Sigmoid colon (tissue), 7 donors: ENCODE measurements around the gene DLG1. TPM values are rescaled to one million over a fixed set of nuclear protein-coding genes. Genes with fewer than 3 reads are reported as not detected.

Experiments
- DNase-seq: peaks from one replicate; pipeline ENCODE4 v3.0.0-alpha.2; 2019
- H3K27ac ChIP-seq, 4 donors: fragments of 200-600 bp; sonication (generic); one replicate each; pipeline ENCODE4 v1.5.1; 2016 to 2019; ENCODE audit warnings: mild to moderate bottlenecking in 1 of 4
- H3K27me3 ChIP-seq, 3 donors: fragments of 200-600 bp; sonication (generic); one replicate each; pipeline ENCODE4 v1.5.1; 2019; ENCODE audit warnings: mild to moderate bottlenecking in 1 of 3
- H3K36me3 ChIP-seq, 4 donors: fragments of 200-600 bp; sonication (generic); one replicate each; pipeline ENCODE4 v1.5.1; 2016 to 2019
- H3K4me1 ChIP-seq, 4 donors: fragments of 200-600 bp; sonication (generic); one replicate each; pipeline ENCODE4 v1.5.1; 2017 to 2019
- H3K4me3 ChIP-seq, 4 donors: fragments of 200-600 bp; sonication (generic); one replicate each; pipeline ENCODE4 v1.5.1; 2017 to 2019; ENCODE audit warnings: mild to moderate bottlenecking in 2 of 4, moderate library complexity in 1 of 4
- H3K9me3 ChIP-seq, 4 donors: fragments of 200-600 bp in 3 of 4; sonication (generic) in 3 of 4; one replicate each; pipeline versions ENCODE4 v1.5.1 to v1.6.1; 2013 to 2019
- CTCF ChIP-seq, 4 experiments: fragments of 450-650 bp in 3 of 4; fragments of 200-600 bp in 1 of 4; IDR thresholded peaks; one replicate each; pipeline ENCODE4 v1.5.1; 2016 to 2019; ENCODE audit warnings: antibody characterized with exemption in 4 of 4, mild to moderate bottlenecking in 3 of 4, moderate library complexity in 2 of 4
- EP300 ChIP-seq, 4 donors: sonication (generic); formaldehyde crosslinking; IDR thresholded peaks; one replicate each; pipeline ENCODE4 v1.6.1; 2017; ENCODE audit warnings: antibody characterized with exemption in 4 of 4
- POLR2A ChIP-seq, 2 donors: fragments of 450-650 bp; IDR thresholded peaks; one replicate each; pipeline ENCODE4 v1.6.1; 2016; ENCODE audit warnings: antibody characterized with exemption in 2 of 2, mild to moderate bottlenecking in 2 of 2, moderate library complexity in 2 of 2
- POLR2AphosphoS5 ChIP-seq, 4 donors: sonication (generic); formaldehyde crosslinking; IDR thresholded peaks; one replicate each; pipeline ENCODE4 v1.6.1; 2017; ENCODE audit warnings: antibody characterized with exemption in 4 of 4
- WGBS, 2 donors: extraction: QIAGEN DNeasy Blood & Tissue Kit; methylation state at CpG; one replicate each; pipeline ENCODE4 v1.1.7; 2013; 5-methylcytosine and 5-hydroxymethylcytosine counted together
- intact Hi-C: fragments of 100-400 bp; cut with DNase I; formaldehyde crosslinking; loops from one replicate; pipeline ENCODE4 v1.15.1; 2023
- polyA plus RNA-seq, 3 donors: library from polyadenylated mRNA; stranded (reverse); fragments of 200-250 nt; gene quantifications; one replicate each; pipeline ENCODE4 v1.2.3, GENCODE V29; 2013
- total RNA-seq, 4 donors: library from RNA; depleted of rRNA; stranded (reverse); fragments of >200 nt; gene quantifications; one replicate each; pipeline ENCODE4 v1.1.0, GENCODE V29; 2016
- donor health status: healthy with polysubstance abuse.
- donor health status: Bipolar disorder and iron deficiency.
- donor health status: healthy.

Gene DLG1
- total and polyA plus RNA-seq, 7 donors: 30.6 to 83.7 (median 64.3) TPM

- intact Hi-C loops: no loop called here
- H3K36me3 ChIP-seq: no peaks in the 10 kb centered on the region
- no peak overlapping the region for H3K27ac ChIP-seq
- no peaks in the 10 kb centered on the region for H3K27me3 ChIP-seq
- H3K9me3 ChIP-seq: peaks cover 0 to 7% (median 4%) of the 10 kb centered on the region in 4 donors
- H3K4me3 ChIP-seq: no peak overlapping the region
- H3K4me1 ChIP-seq: peaks cover 0 to 10% (median 3%) of the 10 kb centered on the region in 4 donors
- no peak for DNase-seq
- TF ChIP-seq POLR2AphosphoS5 (IDR thresholded peaks at IDR 0.05) (no peak), EP300 (IDR thresholded peaks at IDR 0.05) (no peak), CTCF (IDR thresholded peaks at IDR 0.05) (no peak), POLR2A (IDR thresholded peaks at IDR 0.05) (no peak)
- 83% methylated on average over 7 of the region's 7 CpGs for WGBS, 2 donors
These were observed 45.0 kb downstream of the DLG1 start for GRCh38 chr3:197253238-197253947.

- H3K9me3 ChIP-seq: peaks cover 0 to 8% (median 5%) of the 10 kb centered on the region in 4 donors
- 76 to 86% methylated on average over 4 of the region's 4 CpGs for WGBS, 2 donors
- TF ChIP-seq EP300 (IDR thresholded peaks at IDR 0.05) (no peak), POLR2A (IDR thresholded peaks at IDR 0.05) (no peak), CTCF (IDR thresholded peaks at IDR 0.05) (no peak), POLR2AphosphoS5 (IDR thresholded peaks at IDR 0.05) (no peak)
- no peak overlapping the region for H3K4me3 ChIP-seq
- DNase-seq: no peak
- H3K4me1 ChIP-seq: peaks cover 0 to 3% (median 0%) of the 10 kb centered on the region in 4 donors
- H3K27me3 ChIP-seq: no peaks in the 10 kb centered on the region
- intact Hi-C loops: no loop called here
- H3K36me3 ChIP-seq: no peaks in the 10 kb centered on the region
- no peak overlapping the region for H3K27ac ChIP-seq
These were observed 48.9 kb downstream of the DLG1 start for GRCh38 chr3:197249542-197249941.

GRCh38 chr3:197248341-197248740 lies 50.1 kb downstream of the DLG1 start:
- H3K4me1 ChIP-seq: peaks cover 0 to 3% (median 0%) of the 10 kb centered on the region in 4 donors
- TF ChIP-seq EP300 (IDR thresholded peaks at IDR 0.05) (no peak), POLR2A (IDR thresholded peaks at IDR 0.05) (no peak), CTCF (IDR thresholded peaks at IDR 0.05) (no peak)
- H3K27me3 ChIP-seq: no peaks in the 10 kb centered on the region
- DNase-seq: no peak
- no peak overlapping the region for H3K4me3 ChIP-seq
- peaks cover 0 to under 1% (median 0%) of the 10 kb centered on the region in 4 donors for H3K36me3 ChIP-seq
- H3K27ac ChIP-seq: no peak overlapping the region
- intact Hi-C loops: no loop called here
- WGBS, 2 donors: 98% methylated on average over 4 of the region's 4 CpGs
- peaks cover 0 to 19% (median 6%) of the 10 kb centered on the region in 4 donors for H3K9me3 ChIP-seq

GRCh38 chr3:197244751-197245150 lies 53.7 kb downstream of the DLG1 start:
- TF ChIP-seq POLR2A (IDR thresholded peaks at IDR 0.05): no peak
- 89 to 90% methylated on average over 3 of the region's 3 CpGs for WGBS, 2 donors
- Histone ChIP-seq H3K4me1 (no peaks in the 10 kb centered on the region), H3K27me3 (no peaks in the 10 kb centered on the region), H3K9me3 (peaks cover 0 to 17% (median 10%) of the 10 kb centered on the region in 4 donors), H3K27ac (no peak overlapping the region), H3K4me3 (no peak overlapping the region), H3K36me3 (peaks cover 0 to 4% (median 0%) of the 10 kb centered on the region in 4 donors)
- intact Hi-C loops: no loop called here
- no peak for DNase-seq

- H3K4me3 ChIP-seq: no peak overlapping the region
- no peaks in the 10 kb centered on the region for H3K4me1 ChIP-seq
- peaks cover 0 to 11% (median 5%) of the 10 kb centered on the region in 4 donors for H3K9me3 ChIP-seq
- H3K36me3 ChIP-seq: peaks cover 0 to 4% (median 0%) of the 10 kb centered on the region in 4 donors
- no peak for DNase-seq
- intact Hi-C loops: no loop called here
- H3K27me3 ChIP-seq: no peaks in the 10 kb centered on the region
- no peak for TF ChIP-seq EP300 (IDR thresholded peaks at IDR 0.05)
- TF ChIP-seq POLR2AphosphoS5 (IDR thresholded peaks at IDR 0.05): no peak
- no peak for TF ChIP-seq POLR2A (IDR thresholded peaks at IDR 0.05)
- no peak for TF ChIP-seq CTCF (IDR thresholded peaks at IDR 0.05)
- H3K27ac ChIP-seq: no peak overlapping the region
- 85 to 95% methylated on average over 7 of the region's 7 CpGs for WGBS, 2 donors
These were observed 55.5 kb downstream of the DLG1 start for GRCh38 chr3:197242784-197243432.
